ENCODE measurements around the gene KIAA0232.

The KIAA0232 gene, protein sequence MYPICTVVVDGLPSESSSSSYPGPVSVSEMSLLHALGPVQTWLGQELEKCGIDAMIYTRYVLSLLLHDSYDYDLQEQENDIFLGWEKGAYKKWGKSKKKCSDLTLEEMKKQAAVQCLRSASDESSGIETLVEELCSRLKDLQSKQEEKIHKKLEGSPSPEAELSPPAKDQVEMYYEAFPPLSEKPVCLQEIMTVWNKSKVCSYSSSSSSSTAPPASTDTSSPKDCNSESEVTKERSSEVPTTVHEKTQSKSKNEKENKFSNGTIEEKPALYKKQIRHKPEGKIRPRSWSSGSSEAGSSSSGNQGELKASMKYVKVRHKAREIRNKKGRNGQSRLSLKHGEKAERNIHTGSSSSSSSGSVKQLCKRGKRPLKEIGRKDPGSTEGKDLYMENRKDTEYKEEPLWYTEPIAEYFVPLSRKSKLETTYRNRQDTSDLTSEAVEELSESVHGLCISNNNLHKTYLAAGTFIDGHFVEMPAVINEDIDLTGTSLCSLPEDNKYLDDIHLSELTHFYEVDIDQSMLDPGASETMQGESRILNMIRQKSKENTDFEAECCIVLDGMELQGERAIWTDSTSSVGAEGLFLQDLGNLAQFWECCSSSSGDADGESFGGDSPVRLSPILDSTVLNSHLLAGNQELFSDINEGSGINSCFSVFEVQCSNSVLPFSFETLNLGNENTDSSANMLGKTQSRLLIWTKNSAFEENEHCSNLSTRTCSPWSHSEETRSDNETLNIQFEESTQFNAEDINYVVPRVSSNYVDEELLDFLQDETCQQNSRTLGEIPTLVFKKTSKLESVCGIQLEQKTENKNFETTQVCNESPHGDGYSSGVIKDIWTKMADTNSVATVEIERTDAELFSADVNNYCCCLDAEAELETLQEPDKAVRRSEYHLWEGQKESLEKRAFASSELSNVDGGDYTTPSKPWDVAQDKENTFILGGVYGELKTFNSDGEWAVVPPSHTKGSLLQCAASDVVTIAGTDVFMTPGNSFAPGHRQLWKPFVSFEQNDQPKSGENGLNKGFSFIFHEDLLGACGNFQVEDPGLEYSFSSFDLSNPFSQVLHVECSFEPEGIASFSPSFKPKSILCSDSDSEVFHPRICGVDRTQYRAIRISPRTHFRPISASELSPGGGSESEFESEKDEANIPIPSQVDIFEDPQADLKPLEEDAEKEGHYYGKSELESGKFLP (N-terminal part only)

DNA sequence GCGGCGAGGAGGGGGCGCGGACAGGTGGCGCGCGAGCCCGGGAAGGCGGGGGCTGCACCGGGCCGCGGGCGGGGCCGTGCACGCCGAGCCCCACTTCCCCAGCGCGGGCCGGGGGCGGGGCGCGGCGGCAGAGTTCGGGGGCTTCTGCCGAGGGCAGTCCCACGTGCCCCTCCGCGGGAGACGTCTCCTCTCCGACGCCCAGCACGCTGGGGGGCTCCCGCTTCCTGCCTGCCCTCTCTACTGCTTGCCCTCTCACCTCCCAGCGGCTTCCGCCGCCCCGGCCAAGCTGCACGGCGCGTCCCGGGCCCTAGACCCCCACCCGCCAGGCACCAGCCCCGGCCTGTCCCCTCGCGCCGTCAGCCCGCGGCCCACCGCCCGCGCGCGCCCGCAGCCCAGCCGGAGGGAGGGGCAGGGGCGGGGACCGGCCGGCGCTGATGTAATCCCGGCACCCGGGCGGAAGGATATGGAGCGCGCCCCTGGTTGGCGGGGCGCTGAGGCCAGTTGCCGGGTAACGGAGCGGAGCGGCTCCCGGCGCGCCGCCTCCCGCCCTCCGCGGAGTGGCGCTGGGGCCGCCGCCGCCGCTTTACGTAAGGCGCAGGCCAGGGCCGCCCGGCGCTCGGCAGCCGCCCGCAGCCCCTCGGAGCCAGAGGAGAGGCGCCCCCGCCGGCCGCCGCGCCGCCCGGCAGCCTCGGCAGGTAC lies at the start of gene KIAA0232:
TSS of gene KIAA0232 (plus strand) at position 581 of the 699 bp plus-strand sequence. CDS start 41,727 bp downstream, outside the sequence.
- DNase-seq, result peak; percentile 90

DNA sequence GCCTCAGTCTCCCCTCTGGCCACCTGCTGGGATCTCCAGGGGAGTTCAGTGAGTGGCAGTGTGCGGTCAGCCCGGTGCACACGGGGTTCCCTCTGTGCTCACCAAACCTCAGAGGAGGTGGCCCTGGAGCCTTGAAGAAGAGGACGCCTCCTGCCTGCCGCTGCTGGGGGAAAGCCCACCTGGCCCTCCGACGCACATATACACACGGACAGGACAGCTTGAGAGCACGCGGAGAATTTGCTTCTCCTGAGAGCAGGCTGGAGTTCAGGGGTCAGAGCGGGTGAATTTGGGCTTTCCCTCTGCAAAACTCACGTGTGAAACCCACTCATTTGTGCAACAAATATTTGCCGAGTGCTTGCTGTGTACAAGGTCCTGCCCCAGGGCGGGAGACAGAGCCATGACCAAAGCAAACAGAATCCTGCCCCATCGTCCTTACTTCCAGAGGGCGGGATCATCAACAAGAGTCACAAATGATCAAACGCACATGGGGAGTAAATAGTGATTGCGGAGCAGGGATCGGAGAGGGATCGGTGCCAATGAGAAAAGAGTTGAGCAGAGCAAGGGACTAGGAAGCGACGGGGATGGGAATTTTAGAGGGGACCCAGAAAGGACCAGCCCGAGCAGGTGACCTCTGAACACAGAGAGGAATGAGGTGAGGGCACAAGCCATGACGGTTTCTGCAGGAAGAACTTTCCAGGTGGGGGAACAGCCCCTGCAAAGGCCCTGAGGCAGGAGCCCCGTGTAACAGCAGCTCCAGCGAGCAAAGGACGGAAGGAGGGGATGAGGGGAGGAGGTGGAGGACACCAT lies 49.0 kb upstream of the KIAA0232 start:
- no peak for DNase-seq

DNA sequence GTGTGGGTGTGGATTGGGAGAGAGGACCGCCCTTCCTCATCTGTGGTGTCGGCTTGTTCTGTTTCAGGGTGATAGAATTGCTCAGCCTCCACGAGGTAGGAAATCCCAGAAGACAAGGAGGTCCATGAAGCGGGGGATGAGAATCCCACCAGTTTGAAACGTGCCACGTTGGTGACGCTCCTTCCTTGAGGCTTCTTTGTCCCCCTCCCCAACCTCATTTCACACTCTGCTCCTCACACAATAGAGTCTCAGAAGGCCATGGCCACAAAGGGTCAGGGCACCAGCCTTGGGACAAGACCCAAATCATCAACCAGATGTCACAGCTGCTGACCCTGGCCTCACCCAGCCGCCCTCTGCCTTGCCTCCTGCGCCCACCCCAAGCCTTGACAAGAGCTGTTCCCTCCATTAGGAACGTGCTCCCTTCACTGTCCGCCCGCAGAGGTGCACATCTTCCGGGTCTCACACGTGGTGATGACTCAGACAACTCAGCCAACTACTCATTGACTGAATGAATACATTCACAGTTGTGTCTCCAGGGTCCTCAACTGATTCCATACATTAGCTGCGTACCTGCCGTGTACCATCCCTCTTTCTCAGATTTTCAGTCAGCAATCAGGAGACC lies 48.3 kb upstream of the KIAA0232 start:
- DNase-seq, result no peak

DNA sequence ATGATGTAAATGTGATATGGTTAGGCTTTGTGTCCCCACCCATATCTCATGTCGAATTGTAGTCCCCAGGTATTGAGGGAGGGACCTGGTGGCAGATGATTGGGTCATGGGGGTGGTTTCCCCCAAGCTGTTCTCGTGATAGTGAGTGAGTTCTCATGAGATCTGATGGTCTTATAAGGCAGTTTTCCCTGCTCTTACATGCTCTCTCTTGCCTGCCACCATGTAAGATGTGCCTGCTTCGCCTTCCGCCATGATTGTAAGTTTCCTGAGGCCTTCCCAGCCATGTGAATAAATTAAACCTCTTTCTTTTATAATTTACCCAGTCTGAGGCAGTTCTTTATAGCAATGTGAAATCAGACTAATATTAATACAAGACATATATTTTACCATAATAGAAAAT lies 42.6 kb upstream of the KIAA0232 start:
- DNase-seq, result no peak

DNA sequence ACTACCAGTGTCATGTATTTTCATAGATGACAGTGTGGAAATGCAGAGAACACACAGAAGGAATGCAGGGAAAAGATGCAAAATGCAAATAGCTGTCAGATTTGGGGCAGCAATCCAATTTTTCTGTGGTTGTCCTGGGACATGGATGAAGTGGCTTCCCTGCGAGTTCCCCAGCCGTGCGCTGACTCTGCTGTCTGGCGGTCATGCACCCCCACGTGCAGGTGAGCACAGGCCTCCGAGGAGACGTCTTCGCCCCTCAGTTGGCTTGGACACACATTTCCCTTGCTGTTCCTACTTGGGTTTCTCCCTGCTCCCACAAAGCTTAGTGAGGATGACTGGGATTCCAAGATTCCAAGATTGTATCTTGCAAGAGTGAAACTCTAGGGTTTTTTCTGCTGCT lies 42.2 kb upstream of the KIAA0232 start:
- DNase-seq, result no peak

DNA sequence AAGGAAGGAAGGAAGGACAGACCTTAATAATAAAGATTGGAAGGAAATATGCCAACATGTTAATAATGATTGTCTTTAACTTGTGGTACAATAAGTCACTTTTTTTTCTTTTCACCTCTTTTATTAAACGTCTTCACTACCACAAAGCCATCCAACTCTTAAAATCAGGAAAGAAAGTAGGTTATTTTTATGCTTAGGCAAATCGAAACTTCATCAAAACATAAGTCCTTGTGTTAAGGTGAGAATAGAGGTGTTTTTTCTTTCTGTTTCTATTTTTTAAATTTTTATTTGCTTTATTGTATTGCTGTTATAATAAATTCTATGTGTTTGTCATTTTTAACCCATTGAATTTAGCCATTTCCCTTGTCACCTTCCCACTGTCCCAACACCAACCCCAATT lies 40.0 kb upstream of the KIAA0232 start:
- DNase-seq, result no peak

DNA sequence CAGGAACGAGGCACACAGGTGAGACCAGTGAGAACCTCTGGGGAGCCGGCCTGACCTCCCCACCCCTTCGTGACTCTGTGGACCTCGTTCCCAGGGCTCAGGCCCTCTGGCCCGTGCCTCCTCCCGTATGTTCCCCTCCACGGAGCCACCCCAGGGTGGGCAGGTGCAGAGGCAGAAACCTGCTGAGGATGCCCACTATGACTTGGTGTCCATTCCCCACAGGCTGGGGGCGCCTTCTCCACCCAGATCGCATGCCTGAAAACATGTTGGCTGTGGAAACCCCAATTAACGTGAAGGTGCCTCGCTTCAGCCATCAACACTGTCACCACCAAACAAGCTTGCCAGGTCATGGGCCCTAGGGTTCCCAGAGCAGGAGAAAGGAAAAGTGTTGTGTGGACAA lies 39.5 kb upstream of the KIAA0232 start:
- no peak for DNase-seq

DNA sequence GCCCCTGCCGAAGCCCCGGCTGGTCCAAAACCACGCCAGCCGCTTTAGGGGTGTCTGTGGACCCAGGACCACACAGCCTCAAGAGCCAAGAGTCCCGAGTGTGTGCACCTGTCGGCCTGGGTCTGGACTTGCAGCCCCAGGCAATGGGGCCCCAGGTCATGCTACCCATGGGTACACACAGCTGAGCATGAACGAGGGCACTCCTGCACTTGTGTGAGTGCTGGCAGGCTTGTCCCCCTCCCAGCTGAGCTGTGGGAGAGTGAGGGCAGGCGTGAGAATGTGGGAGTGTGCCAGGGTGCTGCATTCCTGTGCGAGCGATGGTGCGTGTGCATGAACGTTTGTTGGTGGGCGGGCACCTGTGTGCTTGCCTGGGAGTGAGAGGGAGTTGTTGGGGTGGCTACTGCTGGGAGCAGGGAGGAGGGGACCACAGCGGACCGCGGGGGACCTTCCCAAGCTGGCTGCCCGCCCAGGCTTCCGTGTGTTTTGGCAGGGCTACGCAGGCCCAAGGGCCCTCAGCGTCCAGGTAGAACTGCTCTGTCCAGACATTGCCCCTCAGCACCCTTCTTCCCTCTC lies 35.7 kb upstream of the KIAA0232 start:
- DNase-seq, result no peak

DNA sequence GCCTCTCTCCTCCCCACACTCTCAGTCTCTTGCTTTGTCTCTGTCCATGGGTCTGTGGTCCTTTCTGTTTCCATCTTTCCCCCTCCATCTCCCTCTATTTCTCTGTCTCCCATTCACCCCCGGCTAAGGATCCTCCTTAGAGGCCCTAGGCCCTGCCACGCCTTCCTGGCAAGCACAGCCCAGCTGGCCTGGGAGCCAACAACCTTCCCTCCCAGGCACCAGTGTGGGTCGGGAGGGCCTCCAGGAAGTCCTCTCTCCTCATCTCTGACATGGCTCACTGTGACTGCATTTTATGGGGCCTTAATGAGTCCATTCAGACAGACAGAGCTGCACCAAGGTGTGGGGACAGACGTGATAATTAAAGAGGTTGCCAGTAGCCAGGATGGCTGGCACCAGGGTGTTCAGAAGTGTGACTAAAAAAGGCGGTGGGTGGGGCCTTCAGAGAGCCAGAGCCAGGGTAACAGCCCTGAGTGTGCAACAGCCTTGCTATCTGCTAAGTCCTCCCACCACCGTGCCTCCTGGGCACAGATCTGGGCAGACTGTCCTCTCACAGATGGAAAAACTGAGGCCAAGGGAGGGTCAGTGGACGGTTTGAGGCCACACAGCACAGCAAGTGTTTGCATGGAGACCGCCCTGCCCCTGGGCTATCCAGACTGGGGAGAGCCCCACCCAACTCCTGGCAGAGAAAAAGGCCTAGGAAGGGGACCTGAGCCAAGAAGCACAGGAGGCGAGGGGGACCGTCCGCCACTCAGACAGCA lies 35.1 kb upstream of the KIAA0232 start:
- DNase-seq, result no peak

DNA sequence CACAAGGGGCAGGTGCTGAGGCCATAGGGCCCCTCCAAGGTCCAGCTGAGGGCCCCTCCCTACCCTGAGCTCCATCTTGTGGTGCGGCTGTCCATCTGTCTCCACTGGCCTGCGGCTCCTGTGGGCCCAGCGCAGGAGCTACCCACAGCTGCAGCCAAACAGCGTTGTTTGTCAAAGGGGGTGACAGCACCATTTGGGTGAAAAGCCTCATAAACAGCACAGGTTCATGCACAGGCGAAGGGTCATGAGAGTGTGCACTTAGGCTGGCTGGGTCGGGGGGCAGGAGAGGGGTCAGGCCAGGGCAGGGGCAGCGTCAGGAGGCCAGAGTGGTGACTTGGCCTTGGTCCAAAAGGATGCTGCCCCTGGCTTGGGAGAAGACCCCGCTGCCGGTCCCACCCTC lies 34.2 kb upstream of the KIAA0232 start:
- DNase-seq, result no peak

DNA sequence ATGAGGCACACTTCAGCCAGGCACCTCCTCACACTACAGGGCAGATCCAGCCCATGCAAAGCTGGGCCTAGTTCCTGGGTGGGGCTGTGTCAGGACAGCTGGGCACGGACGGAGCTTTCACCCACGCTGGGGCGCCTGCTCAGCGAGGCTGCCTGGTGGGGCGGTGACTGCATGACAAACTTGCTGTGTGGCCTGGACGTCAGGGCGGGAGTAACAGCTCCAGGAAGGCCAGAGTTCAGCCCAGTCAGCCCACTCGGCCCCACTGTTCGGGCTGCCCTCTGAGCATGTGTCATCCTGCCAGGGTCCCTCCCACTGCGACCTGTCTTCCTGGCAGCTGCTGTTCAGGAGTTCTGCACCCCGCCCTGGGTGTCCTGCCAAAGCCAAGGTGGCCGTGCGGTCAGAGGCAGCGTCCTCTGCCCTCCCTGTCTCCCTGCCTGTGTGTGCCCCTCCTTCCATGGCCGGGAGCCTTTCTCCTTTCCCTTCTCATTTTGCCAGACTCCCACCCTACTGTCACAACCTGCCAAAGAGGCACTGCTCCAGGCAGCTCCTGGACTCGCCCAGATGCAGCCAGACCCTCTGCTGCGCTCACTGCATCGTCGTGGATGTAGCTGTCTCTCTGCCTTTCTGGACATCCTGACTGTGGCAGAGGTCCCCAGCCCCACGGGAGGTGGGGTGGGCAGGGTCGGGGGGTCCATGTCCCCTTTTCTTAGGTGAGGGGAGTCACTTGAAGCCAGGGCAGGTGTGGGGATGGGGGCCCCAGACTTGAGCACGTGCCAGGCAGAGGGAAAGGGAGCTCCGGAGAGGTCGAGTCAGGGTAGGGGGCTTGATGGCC lies 33.0 kb upstream of the KIAA0232 start:
- no peak for DNase-seq

DNA sequence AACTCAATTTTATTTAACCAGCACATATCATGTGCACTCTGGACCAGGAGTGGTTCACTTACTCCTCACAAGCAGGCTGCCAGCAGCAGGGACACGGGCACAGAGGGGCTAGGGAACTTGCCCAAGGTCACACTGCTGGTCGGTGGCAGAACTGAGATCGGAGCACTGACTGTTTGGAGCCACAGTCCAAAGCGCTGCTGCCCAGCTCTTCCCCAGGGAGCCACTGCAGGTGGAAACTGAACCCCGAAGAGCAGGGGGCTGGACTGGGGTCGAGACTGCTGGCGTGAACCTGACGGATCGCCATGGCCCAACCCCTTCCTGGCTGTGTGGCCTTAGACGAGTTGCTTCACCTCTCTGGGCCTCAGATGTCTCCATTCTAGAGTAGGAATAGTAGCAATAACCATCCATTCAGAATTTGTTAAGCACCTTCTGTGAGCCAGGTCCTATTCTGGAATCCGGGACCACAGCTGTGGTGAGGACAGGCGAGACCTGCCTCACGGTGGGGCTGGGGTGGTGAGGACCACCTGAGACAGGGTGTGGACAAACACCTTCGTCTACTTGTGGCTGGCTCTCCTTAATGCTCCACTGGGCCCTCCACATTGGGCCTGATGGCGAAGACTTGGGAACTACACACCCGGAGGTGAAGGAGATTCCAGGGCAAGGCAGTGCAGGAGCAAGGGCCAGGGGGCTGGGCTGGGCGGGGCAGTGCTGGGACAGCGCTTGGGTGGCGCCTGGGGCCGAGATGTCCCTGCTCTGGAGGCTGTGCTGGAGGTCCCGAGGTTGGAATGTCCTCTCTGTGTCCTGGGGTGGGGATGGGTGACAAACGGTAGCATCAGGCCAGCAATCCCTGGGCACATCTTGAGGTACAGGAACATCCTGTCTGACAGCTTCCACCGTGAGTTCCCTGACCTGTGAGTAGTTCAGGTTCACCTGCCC lies 32.0 kb upstream of the KIAA0232 start:
- DNase-seq, result no peak

DNA sequence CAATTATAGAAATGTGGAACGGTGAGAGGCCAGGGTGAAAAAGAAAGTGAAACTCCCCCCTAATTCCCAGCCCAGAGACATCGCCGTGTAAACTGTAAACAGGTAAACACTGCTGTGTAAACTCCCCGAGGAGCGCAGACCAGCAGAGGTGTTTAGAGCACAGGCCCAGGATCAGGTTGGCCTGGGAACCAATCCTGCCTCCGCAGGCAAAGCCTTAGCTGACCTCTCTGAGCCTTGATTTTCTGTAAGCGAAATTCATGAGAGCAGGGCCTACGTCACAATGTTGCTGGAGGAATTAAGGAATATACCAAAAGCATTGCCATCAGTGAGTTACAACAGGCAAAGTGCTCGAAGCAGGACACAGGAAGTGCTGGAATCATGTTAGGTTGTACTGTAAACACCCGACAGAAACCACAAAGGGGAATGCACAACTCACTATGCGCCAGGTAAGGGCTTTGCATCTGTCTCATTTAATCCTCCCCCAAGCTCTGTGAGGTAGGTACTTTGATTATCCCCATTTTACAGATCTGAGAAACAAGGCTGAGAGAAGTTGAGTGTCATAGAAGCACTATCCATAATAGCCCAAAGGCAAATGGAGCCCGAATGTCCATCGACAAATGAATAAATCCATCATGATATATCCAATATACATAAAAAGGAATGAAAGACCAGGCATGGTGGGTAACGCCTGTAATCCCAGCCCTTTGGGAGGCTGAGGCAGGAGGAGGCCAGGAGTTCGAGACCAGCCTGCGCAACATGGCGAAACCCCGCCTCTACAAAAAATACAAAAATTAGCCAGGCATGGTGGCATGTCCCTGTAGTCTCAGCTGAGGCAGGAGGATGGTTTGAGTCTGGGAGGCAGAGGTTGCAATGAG lies 30.7 kb upstream of the KIAA0232 start:
- no peak for DNase-seq

DNA sequence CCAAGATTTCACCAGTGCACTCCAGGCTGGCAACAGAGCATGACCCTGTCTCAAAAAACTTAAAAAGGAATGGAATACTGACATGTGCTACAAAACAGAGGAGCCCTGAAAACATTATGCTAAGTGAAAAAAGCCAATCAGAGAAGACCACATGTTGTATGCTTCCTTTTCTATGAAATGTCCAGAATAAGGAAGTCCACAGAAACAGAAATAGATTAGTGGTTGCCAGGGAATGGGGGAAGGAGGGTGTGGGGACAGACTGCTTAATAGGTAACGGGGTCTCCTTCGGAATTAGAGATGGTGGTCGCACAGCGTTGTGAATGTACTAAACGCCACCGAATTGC lies 30.1 kb upstream of the KIAA0232 start:
- no peak for DNase-seq

DNA sequence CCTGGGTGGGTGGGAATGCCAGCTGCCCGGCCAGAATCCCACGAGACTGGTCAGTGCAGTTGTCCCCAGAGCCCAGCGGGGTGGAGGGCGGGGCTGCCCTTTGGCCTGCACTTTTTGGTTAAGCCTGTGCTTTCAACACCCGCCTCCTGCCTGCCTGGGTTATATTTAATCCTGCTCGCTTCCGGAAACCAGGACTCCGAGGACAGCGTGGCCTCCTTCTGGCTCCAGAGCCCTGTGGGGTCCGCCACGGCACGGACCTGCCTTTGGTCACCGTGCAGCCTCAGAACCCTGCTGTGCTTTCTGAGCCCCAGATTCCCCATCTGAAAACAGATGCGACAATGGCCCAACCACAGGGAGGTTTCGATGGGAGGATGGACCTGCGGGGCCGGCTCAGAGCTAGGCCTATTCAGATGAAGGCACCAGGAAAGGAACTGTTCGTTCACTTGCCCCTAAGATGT lies 29.4 kb upstream of the KIAA0232 start:
- DNase-seq, result no peak

DNA sequence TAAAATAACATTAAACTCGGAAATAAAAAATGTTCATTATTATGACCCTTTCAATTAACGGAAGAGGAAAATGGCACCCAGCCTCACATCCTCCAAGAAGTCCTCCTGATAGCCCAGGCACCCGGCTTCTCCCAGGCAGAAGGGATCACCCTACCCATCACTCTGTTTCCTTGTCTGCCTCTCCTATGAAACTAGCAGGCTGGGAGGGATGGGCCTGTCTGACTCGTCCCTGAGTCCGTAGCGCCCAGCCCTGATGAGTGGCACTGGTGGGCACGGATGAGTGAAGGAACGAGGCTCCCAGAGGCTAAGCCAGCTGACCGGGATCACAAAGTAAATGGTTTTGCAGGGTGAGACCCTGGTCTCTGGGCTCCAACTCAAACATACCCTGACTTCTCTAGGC lies 28.6 kb upstream of the KIAA0232 start:
- DNase-seq, result no peak

DNA sequence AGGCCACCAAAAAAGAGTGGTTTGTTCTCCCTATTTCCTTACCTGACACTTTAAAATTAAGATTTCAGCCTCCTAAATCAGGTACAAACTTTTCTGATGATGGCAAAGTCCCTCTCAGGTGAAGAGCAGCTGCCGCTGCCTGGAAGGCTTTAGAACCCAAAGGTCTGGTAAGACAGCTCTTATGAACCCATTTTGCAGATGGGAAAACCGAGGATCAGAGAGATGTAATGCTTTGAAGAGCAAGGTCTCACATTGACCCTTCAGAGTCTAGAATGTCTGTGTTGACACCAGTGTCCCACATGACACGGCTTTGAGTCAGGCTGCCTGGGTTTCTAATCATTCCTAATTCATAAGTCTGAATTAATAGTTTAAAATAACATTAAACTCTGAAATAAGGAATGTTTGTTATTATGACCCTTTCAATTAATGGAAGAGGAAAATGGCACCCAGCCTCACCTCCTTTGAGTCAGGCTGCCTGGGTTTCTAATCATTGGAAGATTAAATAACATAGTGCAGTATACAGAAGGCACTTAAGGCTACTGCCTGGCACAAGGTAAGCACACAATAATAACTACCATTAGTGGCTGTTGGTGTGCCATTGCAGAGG lies 27.9 kb upstream of the KIAA0232 start:
- DNase-seq, result no peak

All from NCI-H146 (cell line).